GM23248 (cell line): ENCODE data around the gene NUDT14. TPM values are rescaled to one million over a fixed set of nuclear protein-coding genes. Genes with fewer than 3 reads are reported as not detected.

Experiments used
- DNase-seq: peaks from one replicate; pipeline ENCODE4 v3.0.0-alpha.2; 2015
- H2AFZ ChIP-seq: fragments of 200-600 bp; sonication (generic); 2 replicates; pipeline ENCODE4 v1.6.1; 2016; ENCODE audit warnings: antibody characterized with exemption
- H3F3A ChIP-seq: fragments of 200-600 bp; sonication (generic); 2 replicates; pipeline ENCODE4 v1.6.1; 2016; ENCODE audit warnings: mild to moderate bottlenecking, antibody characterized with exemption, mixed run types; ENCODE audit not compliant: insufficient read depth
- H3K27ac ChIP-seq: fragments of 200-600 bp; sonication (generic); 2 replicates; pipeline ENCODE4 v1.5.1; 2016; ENCODE audit warnings: mild to moderate bottlenecking
- H3K27me3 ChIP-seq: fragments of 200-600 bp; sonication (generic); replicated peaks from 2 replicates; pipeline ENCODE4 v1.6.1; 2016; ENCODE audit warnings: mild to moderate bottlenecking; ENCODE audit not compliant: insufficient read depth
- H3K36me3 ChIP-seq: fragments of 200-600 bp; sonication (generic); 2 replicates; pipeline ENCODE4 v1.6.1; 2016; ENCODE audit warnings: low read depth, mild to moderate bottlenecking
- H3K4me1 ChIP-seq: fragments of 200-600 bp; sonication (generic); 2 replicates; pipeline ENCODE4 v1.6.1; 2016; ENCODE audit warnings: mild to moderate bottlenecking; ENCODE audit not compliant: insufficient read depth
- H3K4me2 ChIP-seq: fragments of 200-600 bp; sonication (generic); one replicate; pipeline ENCODE4 v1.6.1; 2016; ENCODE audit warnings: mild to moderate bottlenecking; ENCODE audit not compliant: unreplicated experiment
- H3K4me3 ChIP-seq: fragments of 200-600 bp; sonication (generic); 2 replicates; pipeline ENCODE4 v1.5.1; 2016; ENCODE audit warnings: mild to moderate bottlenecking
- H3K79me2 ChIP-seq: fragments of 200-600 bp; sonication (generic); 2 replicates; pipeline ENCODE4 v1.6.1; 2016; ENCODE audit warnings: mild to moderate bottlenecking; ENCODE audit not compliant: insufficient read depth
- H3K9ac ChIP-seq: fragments of 200-600 bp; sonication (generic); 2 replicates; pipeline ENCODE4 v1.6.1; 2016; ENCODE audit warnings: mild to moderate bottlenecking
- H3K9me2 ChIP-seq: fragments of 200-600 bp; sonication (generic); 2 replicates; pipeline ENCODE4 v1.6.1; 2016; ENCODE audit warnings: mixed run types, mild to moderate bottlenecking, moderate library complexity; ENCODE audit not compliant: insufficient read depth
- H3K9me3 ChIP-seq: fragments of 200-600 bp; sonication (generic); one replicate; pipeline ENCODE4 v1.6.1; 2017; ENCODE audit warnings: low read depth
- H4K20me1 ChIP-seq: fragments of 200-600 bp; sonication (generic); 2 replicates; pipeline ENCODE4 v1.6.0; 2016; ENCODE audit not compliant: insufficient read depth
- EZH2 ChIP-seq: fragments of 200-600 bp; sonication (generic); IDR thresholded peaks from 2 replicates; pipeline ENCODE4 v1.6.1; 2018; ENCODE audit warnings: antibody characterized with exemption, mild to moderate bottlenecking; ENCODE audit not compliant: insufficient read depth, poor library complexity, severe bottlenecking
- EZH2phosphoT487 ChIP-seq: fragments of 200-600 bp; sonication (generic); IDR thresholded peaks from 2 replicates; pipeline ENCODE4 v1.6.1; 2018; ENCODE audit warnings: antibody characterized with exemption, moderate library complexity, mild to moderate bottlenecking, low read depth; ENCODE audit not compliant: insufficient read depth
- WGBS, 2 experiments: methylation state at CpG; one replicate each; pipeline ENCODE4 v1.1.6; 2015 to 2017; ENCODE audit warnings: low lambda C conversion rate in 2 of 2, low coverage in 1 of 2; ENCODE audit errors: missing lambda C conversion rate in 2 of 2; 5-methylcytosine and 5-hydroxymethylcytosine counted together
- in situ Hi-C: fragments of 300-500 bp; cut with MboI; formaldehyde crosslinking; loops from 2 replicates; pipeline ENCODE4 v1.15.0; 2020
- polyA plus RNA-seq: library from polyadenylated mRNA; unstranded; fragments of >200 nt; fragmentation: Nextera tagmentation; extraction: Ambion mirVana; gene quantifications from 2 replicates; pipeline ENCODE4 v1.2.1, GENCODE V29; 2016
- total RNA-seq: library from RNA; depleted of rRNA; stranded (reverse); fragments of >200 nt; shearing (Covaris generic); gene quantifications from 2 replicates; pipeline ENCODE4 v1.2.3, GENCODE V29; 2014

Gene NUDT14
- total and polyA plus RNA-seq, 2 experiments from 2014 or later: 8.6 to 10.8 TPM

DNA sequence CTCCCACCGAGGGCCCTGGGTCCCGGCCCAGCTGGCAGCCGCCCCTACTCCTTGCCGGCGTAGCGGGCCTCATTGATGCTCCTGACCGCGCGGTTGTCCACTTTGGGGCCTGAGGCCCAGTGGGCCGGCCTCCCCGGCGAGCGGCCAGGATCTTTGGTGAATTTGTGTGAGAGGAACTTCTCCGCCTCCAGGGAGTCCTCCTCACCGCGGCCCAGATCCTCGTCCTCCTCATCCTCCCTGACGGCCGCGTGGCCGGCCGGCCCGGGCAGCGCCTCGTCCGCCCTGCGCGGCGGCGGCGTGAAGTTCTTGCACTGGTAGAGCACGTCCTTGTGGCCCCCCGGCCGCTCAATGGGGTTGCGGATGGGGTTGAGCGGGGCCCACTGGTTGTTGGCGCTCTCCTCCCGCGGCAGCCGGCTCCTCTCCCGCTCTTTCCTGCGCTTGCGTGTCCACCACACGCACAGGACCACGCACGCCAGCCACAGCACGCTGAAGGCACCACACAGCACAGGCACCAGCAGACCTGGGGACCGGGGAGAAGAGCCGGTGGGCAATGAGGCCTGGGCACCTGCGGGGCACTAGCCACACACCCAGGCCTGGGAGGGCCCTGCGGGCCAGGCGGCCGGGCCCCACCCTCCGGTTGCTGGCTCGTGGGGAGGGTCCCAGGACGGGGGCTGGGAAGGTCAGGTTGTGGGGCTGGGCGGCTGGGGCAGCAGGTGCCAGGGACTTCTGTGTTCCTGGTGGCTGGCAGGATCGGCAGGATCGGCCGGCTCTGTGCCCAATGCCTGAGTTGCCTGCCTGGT lies 38.3 kb downstream of the NUDT14 start:
- in situ Hi-C loops: no loop called here

DNA sequence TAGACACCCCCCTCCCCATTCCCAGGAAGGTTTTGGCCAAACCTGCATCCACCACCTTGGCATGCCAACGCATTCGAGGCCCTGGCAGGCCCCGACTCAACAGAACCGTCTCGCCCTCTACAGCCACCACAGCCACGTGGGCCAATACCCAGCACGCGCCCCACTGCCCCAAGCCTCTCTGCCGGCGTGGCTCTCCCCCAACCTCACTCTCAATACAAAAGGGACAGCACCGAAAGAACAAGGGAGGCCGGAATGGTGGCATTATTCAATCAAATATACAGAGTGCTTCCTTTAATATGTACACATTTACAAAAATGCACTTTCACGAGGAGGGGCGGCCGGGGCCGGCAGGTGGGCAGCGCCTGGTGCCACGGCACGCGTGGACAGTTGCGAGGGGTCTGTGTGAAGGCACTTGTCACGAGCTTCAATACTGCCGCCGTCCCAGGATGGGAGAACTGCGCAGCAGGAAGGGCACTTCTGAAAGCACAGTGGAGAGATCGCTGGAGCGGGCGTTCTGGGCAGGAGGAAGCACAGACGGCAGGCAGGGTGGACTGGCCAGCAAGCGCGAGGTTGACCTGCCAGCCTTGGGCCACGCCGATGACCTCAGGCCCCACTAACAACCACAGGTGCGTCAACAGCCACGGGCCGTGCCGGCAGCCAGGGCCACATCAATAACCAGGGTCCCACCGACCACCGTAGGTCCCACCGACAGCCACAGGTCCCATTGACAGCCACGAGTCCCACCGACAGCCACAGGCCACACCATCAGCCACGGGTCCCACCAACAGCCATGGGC lies 39.4 kb downstream of the NUDT14 start:
- no peak for TF ChIP-seq EZH2phosphoT487
- TF ChIP-seq EZH2: no peak
- no peak overlapping the region for H2AFZ ChIP-seq
- 70 to 75% methylated on average over 37 to 41 of the region's 43 CpGs for WGBS, 2 experiments
- no peaks in the 10 kb centered on the region for H3K9me3 ChIP-seq
- DNase-seq: no peak
- no peak overlapping the region for H3K9ac ChIP-seq
- H4K20me1 ChIP-seq: no peaks in the 10 kb centered on the region
- in situ Hi-C loops: no loop called here
- H3K27ac ChIP-seq: no peak overlapping the region
- H3K4me1 ChIP-seq: no peaks in the 10 kb centered on the region
- no peaks in the 10 kb centered on the region for H3K27me3 ChIP-seq
- no peaks in the 10 kb centered on the region for H3K9me2 ChIP-seq
- no peak overlapping the region for H3K4me2 ChIP-seq
- no peaks in the 10 kb centered on the region for H3K36me3 ChIP-seq
- H3K4me3 ChIP-seq: no peak overlapping the region
- no peaks in the 10 kb centered on the region for H3F3A ChIP-seq
- H3K79me2 ChIP-seq: no peaks in the 10 kb centered on the region

More for the DNA sequence above, 38.3 kb downstream of the NUDT14 start:
- no peaks in the 10 kb centered on the region for H3F3A ChIP-seq
- H3K4me1 ChIP-seq: no peaks in the 10 kb centered on the region
- TF ChIP-seq EZH2phosphoT487 (no peak), EZH2 (no peak)
- no peak overlapping the region for H3K27ac ChIP-seq
- no peak for DNase-seq
- no peak overlapping the region for H3K4me2 ChIP-seq
- no peak overlapping the region for H3K9ac ChIP-seq
- no peaks in the 10 kb centered on the region for H4K20me1 ChIP-seq
- no peaks in the 10 kb centered on the region for H3K9me2 ChIP-seq
- H3K9me3 ChIP-seq: no peaks in the 10 kb centered on the region
- H3K36me3 ChIP-seq: no peaks in the 10 kb centered on the region
- H3K27me3 ChIP-seq: no peaks in the 10 kb centered on the region
- 89 to 91% methylated on average over 35 to 60 of the region's 60 CpGs for WGBS, 2 experiments
- H2AFZ ChIP-seq: no peak overlapping the region
- H3K4me3 ChIP-seq: no peak overlapping the region
- H3K79me2 ChIP-seq: no peaks in the 10 kb centered on the region

DNA sequence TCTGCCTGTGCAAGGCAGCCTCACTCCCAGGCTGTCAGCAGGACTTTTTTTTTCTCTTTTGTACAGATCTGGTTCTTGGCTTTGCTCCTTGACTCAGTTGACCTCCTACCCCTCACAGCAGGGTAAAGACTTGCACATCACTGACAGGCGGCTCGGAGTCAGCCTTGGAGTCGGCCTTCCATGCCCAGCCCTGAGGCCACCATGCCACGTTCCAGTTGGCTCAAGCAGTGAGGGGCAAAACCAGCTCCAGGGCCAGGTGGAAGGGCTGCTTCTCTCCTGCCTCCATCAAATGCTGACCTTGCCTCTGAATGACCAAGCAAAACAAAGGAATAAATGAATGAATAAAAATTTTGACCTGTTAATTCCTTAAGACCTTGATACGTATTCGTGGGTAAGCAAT lies 40.1 kb downstream of the NUDT14 start:
- Histone ChIP-seq H3K4me3 (no peak overlapping the region), H3K4me2 (no peak overlapping the region), H3K4me1 (no peaks in the 10 kb centered on the region), H4K20me1 (no peaks in the 10 kb centered on the region), H3K9me2 (no peaks in the 10 kb centered on the region), H3K27ac (no peak overlapping the region), H3F3A (no peaks in the 10 kb centered on the region), H3K9me3 (no peaks in the 10 kb centered on the region), H2AFZ (no peak overlapping the region), H3K27me3 (no peaks in the 10 kb centered on the region), H3K36me3 (no peaks in the 10 kb centered on the region), H3K79me2 (no peaks in the 10 kb centered on the region), H3K9ac (no peak overlapping the region)
- in situ Hi-C loops: no loop called here
- no peak for DNase-seq
- 60 to 78% methylated on average over 6 of the region's 6 CpGs for WGBS, 2 experiments
- TF ChIP-seq EZH2phosphoT487 (no peak), EZH2 (no peak)

DNA sequence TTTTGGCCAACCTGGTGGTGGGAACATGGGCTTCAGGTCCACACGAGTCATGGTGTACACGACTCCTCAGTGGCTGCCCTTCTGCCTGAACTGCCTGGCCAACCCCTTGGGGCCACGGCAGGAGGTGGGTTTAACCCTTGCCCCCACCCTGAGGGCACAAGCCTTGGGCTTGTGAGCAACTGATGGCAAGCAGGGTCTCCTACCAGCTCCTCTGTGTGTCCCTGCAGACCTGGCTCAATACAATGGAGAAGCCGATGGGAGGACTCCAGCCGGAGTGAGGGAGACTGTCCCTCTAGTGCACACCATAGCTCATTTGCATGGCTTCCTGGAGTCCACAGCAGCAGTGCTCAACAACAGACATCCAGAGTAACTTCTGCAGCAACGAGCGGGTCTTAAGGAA lies 40.5 kb downstream of the NUDT14 start:
- H3F3A ChIP-seq: no peaks in the 10 kb centered on the region
- no peaks in the 10 kb centered on the region for H3K79me2 ChIP-seq
- no peaks in the 10 kb centered on the region for H4K20me1 ChIP-seq
- H3K4me1 ChIP-seq: no peaks in the 10 kb centered on the region
- DNase-seq: no peak
- H3K4me3 ChIP-seq: no peak overlapping the region
- WGBS, 2 experiments: 50 to 51% methylated on average over 7 of the region's 7 CpGs
- no peaks in the 10 kb centered on the region for H3K27me3 ChIP-seq
- no peaks in the 10 kb centered on the region for H3K36me3 ChIP-seq
- H3K4me2 ChIP-seq: no peak overlapping the region
- H3K9me2 ChIP-seq: no peaks in the 10 kb centered on the region
- TF ChIP-seq EZH2: no peak
- TF ChIP-seq EZH2phosphoT487: no peak
- in situ Hi-C loops: no loop called here
- no peak overlapping the region for H3K27ac ChIP-seq
- H2AFZ ChIP-seq: no peak overlapping the region
- H3K9me3 ChIP-seq: no peaks in the 10 kb centered on the region
- H3K9ac ChIP-seq: no peak overlapping the region
